ENCODE data around the gene CHRNA1. TPM values are rescaled to one million over a fixed set of nuclear protein-coding genes. Genes with fewer than 3 reads are reported as not detected.

Gene CHRNA1
- total and polyA plus RNA-seq, 2 donors, result 2.2 to 4.2 TPM

GRCh38 chr2:174771631-174772471 lies 7.6 kb upstream of the CHRNA1 start:
- no peaks in the 10 kb centered on the region for H3K9me3 ChIP-seq (ENCODE audit: control insufficient read depth in 2 of 2, insufficient read depth in 1 of 2, low read length in 1 of 2)
- peak in 2 of 9 donors; percentile 43 to 50 for DNase-seq (ENCODE audit: low read depth in 6 of 9, low spot score in 9 of 9)
- H3K27ac ChIP-seq (ENCODE audit: low read depth in 1 of 2, low read length in 1 of 2), result no peak overlapping the region
- WGBS, result 56% methylated on average over 14 of the region's 14 CpGs
- peaks cover 0 to 3% of the 10 kb centered on the region in 2 donors for H3K27me3 ChIP-seq (ENCODE audit: control insufficient read depth in 2 of 2, insufficient read depth in 1 of 2, low read length in 1 of 2)
- H3K4me1 ChIP-seq (ENCODE audit: control insufficient read depth in 2 of 2, insufficient read depth in 2 of 2, low read length in 2 of 2), result peaks cover 0 to 21% of the 10 kb centered on the region in 2 donors
- no peaks in the 10 kb centered on the region for H3K36me3 ChIP-seq (ENCODE audit: control insufficient read depth in 2 of 2, insufficient read depth in 2 of 2, low read length in 1 of 2)
- H3K4me3 ChIP-seq (ENCODE audit: low read length in 2 of 2), result no peak overlapping the region

- H3K27ac ChIP-seq (ENCODE audit: low read depth in 1 of 2, low read length in 1 of 2), result no peak overlapping the region
- DNase-seq (ENCODE audit: low read depth in 6 of 9, low spot score in 9 of 9), result no peak
- H3K4me3 ChIP-seq (ENCODE audit: low read length in 2 of 2), result no peak overlapping the region
- no peaks in the 10 kb centered on the region for H3K9me3 ChIP-seq (ENCODE audit: control insufficient read depth in 2 of 2, insufficient read depth in 1 of 2, low read length in 1 of 2)
- H3K4me1 ChIP-seq (ENCODE audit: control insufficient read depth in 2 of 2, insufficient read depth in 2 of 2, low read length in 2 of 2), result peaks cover 0 to 15% of the 10 kb centered on the region in 2 donors
- H3K27me3 ChIP-seq (ENCODE audit: control insufficient read depth in 2 of 2, insufficient read depth in 1 of 2, low read length in 1 of 2), result peaks cover 0 to 3% of the 10 kb centered on the region in 2 donors
- WGBS, result 90% methylated on average over 3 of the region's 3 CpGs
- H3K36me3 ChIP-seq (ENCODE audit: control insufficient read depth in 2 of 2, insufficient read depth in 2 of 2, low read length in 1 of 2), result no peaks in the 10 kb centered on the region
Measured at GRCh38 chr2:174771136-174771535, 6.9 kb upstream of the CHRNA1 start.

GRCh38 chr2:174768557-174768956 lies 4.3 kb upstream of the CHRNA1 start:
- 90% methylated on average over 9 of the region's 9 CpGs for WGBS
- H3K36me3 ChIP-seq (ENCODE audit: control insufficient read depth in 2 of 2, insufficient read depth in 2 of 2, low read length in 1 of 2), result no peaks in the 10 kb centered on the region
- DNase-seq (ENCODE audit: low read depth in 6 of 9, low spot score in 9 of 9), result no peak

GRCh38 chr2:174766271-174766670 lies 2.0 kb upstream of the CHRNA1 start:
- H3K9me3 ChIP-seq (ENCODE audit: control insufficient read depth in 2 of 2, insufficient read depth in 1 of 2, low read length in 1 of 2), result no peaks in the 10 kb centered on the region
- WGBS, result 71% methylated on average over 1 of the region's 1 CpG
- peaks cover 0 to 7% of the 10 kb centered on the region in 2 donors for H3K4me1 ChIP-seq (ENCODE audit: control insufficient read depth in 2 of 2, insufficient read depth in 2 of 2, low read length in 2 of 2)
- no peak for DNase-seq (ENCODE audit: low read depth in 6 of 9, low spot score in 9 of 9)
- H3K27me3 ChIP-seq (ENCODE audit: control insufficient read depth in 2 of 2, insufficient read depth in 1 of 2, low read length in 1 of 2), result peaks cover 0 to 9% of the 10 kb centered on the region in 2 donors
- H3K27ac ChIP-seq (ENCODE audit: low read depth in 1 of 2, low read length in 1 of 2), result no peak overlapping the region
- H3K36me3 ChIP-seq (ENCODE audit: control insufficient read depth in 2 of 2, insufficient read depth in 2 of 2, low read length in 1 of 2), result no peaks in the 10 kb centered on the region
- no peak overlapping the region for H3K4me3 ChIP-seq (ENCODE audit: low read length in 2 of 2)

More at GRCh38 chr2:174768557-174768956, 4.3 kb upstream of the CHRNA1 start:
- H3K27ac ChIP-seq (ENCODE audit: low read depth in 1 of 2, low read length in 1 of 2), result no peak overlapping the region
- no peaks in the 10 kb centered on the region for H3K9me3 ChIP-seq (ENCODE audit: control insufficient read depth in 2 of 2, insufficient read depth in 1 of 2, low read length in 1 of 2)
- peaks cover 0 to 17% of the 10 kb centered on the region in 2 donors for H3K4me1 ChIP-seq (ENCODE audit: control insufficient read depth in 2 of 2, insufficient read depth in 2 of 2, low read length in 2 of 2)
- H3K27me3 ChIP-seq (ENCODE audit: control insufficient read depth in 2 of 2, insufficient read depth in 1 of 2, low read length in 1 of 2), result peaks cover 0 to 9% of the 10 kb centered on the region in 2 donors
- no peak overlapping the region for H3K4me3 ChIP-seq (ENCODE audit: low read length in 2 of 2)

GRCh38 chr2:174765576-174765975 lies 1.3 kb upstream of the CHRNA1 start:
- peaks cover 0 to 9% of the 10 kb centered on the region in 2 donors for H3K27me3 ChIP-seq (ENCODE audit: control insufficient read depth in 2 of 2, insufficient read depth in 1 of 2, low read length in 1 of 2)
- H3K36me3 ChIP-seq (ENCODE audit: control insufficient read depth in 2 of 2, insufficient read depth in 2 of 2, low read length in 1 of 2), result no peaks in the 10 kb centered on the region
- 93% methylated on average over 4 of the region's 4 CpGs for whole genome bisulfite sequencing
- H3K27ac ChIP-seq (ENCODE audit: low read depth in 1 of 2, low read length in 1 of 2), result no peak overlapping the region
- no peak overlapping the region for H3K4me3 ChIP-seq (ENCODE audit: low read length in 2 of 2)
- peaks cover 0 to 7% of the 10 kb centered on the region in 2 donors for H3K4me1 ChIP-seq (ENCODE audit: control insufficient read depth in 2 of 2, insufficient read depth in 2 of 2, low read length in 2 of 2)
- no peaks in the 10 kb centered on the region for H3K9me3 ChIP-seq (ENCODE audit: control insufficient read depth in 2 of 2, insufficient read depth in 1 of 2, low read length in 1 of 2)
- DNase-seq (ENCODE audit: low read depth in 6 of 9, low spot score in 9 of 9), result no peak

- H3K4me3 ChIP-seq (ENCODE audit: low read length in 2 of 2), result no peak overlapping the region
- no peaks in the 10 kb centered on the region for H3K9me3 ChIP-seq (ENCODE audit: control insufficient read depth in 2 of 2, insufficient read depth in 1 of 2, low read length in 1 of 2)
- no peak for DNase-seq (ENCODE audit: low read depth in 6 of 9, low spot score in 9 of 9)
- H3K27me3 ChIP-seq (ENCODE audit: control insufficient read depth in 2 of 2, insufficient read depth in 1 of 2, low read length in 1 of 2), result peaks cover 0 to 9% of the 10 kb centered on the region in 2 donors
- no peaks in the 10 kb centered on the region for H3K36me3 ChIP-seq (ENCODE audit: control insufficient read depth in 2 of 2, insufficient read depth in 2 of 2, low read length in 1 of 2)
- WGBS, result 94% methylated on average over 4 of the region's 4 CpGs
- H3K27ac ChIP-seq (ENCODE audit: low read depth in 1 of 2, low read length in 1 of 2), result no peak overlapping the region
- H3K4me1 ChIP-seq (ENCODE audit: control insufficient read depth in 2 of 2, insufficient read depth in 2 of 2, low read length in 2 of 2), result peaks cover 0 to 7% of the 10 kb centered on the region in 2 donors
Measured at GRCh38 chr2:174763780-174764179, 492 bp downstream of the CHRNA1 start.

GRCh38 chr2:174762464-174762863 lies 1.8 kb downstream of the CHRNA1 start:
- Histone ChIP-seq H3K36me3 (ENCODE audit: control insufficient read depth in 2 of 2, insufficient read depth in 2 of 2, low read length in 1 of 2) (no peaks in the 10 kb centered on the region), H3K27ac (ENCODE audit: low read depth in 1 of 2, low read length in 1 of 2) (no peak overlapping the region), H3K9me3 (ENCODE audit: control insufficient read depth in 2 of 2, insufficient read depth in 1 of 2, low read length in 1 of 2) (no peaks in the 10 kb centered on the region), H3K27me3 (ENCODE audit: control insufficient read depth in 2 of 2, insufficient read depth in 1 of 2, low read length in 1 of 2) (peaks cover 0 to 5% of the 10 kb centered on the region in 2 donors), H3K4me1 (ENCODE audit: control insufficient read depth in 2 of 2, insufficient read depth in 2 of 2, low read length in 2 of 2) (peaks cover 0 to 7% of the 10 kb centered on the region in 2 donors), H3K4me3 (ENCODE audit: low read length in 2 of 2) (no peak overlapping the region)
- WGBS, result 71% methylated on average over 5 of the region's 5 CpGs
- no peak for DNase-seq (ENCODE audit: low read depth in 6 of 9, low spot score in 9 of 9)

- Histone ChIP-seq H3K27ac (ENCODE audit: low read depth in 1 of 2, low read length in 1 of 2) (no peak overlapping the region), H3K4me3 (ENCODE audit: low read length in 2 of 2) (no peak overlapping the region), H3K4me1 (ENCODE audit: control insufficient read depth in 2 of 2, insufficient read depth in 2 of 2, low read length in 2 of 2) (peaks cover 0 to 7% of the 10 kb centered on the region in 2 donors), H3K36me3 (ENCODE audit: control insufficient read depth in 2 of 2, insufficient read depth in 2 of 2, low read length in 1 of 2) (no peaks in the 10 kb centered on the region), H3K9me3 (ENCODE audit: control insufficient read depth in 2 of 2, insufficient read depth in 1 of 2, low read length in 1 of 2) (no peaks in the 10 kb centered on the region), H3K27me3 (ENCODE audit: control insufficient read depth in 2 of 2, insufficient read depth in 1 of 2, low read length in 1 of 2) (peaks cover 0 to 5% of the 10 kb centered on the region in 2 donors)
- DNase-seq (ENCODE audit: low read depth in 6 of 9, low spot score in 9 of 9), result no peak
Measured at GRCh38 chr2:174761837-174762236, 2.4 kb downstream of the CHRNA1 start.

GRCh38 chr2:174760845-174761473 lies 3.3 kb downstream of the CHRNA1 start:
- no peak for DNase-seq (ENCODE audit: low read depth in 6 of 9, low spot score in 9 of 9)
- peaks cover 0 to 7% of the 10 kb centered on the region in 2 donors for H3K4me1 ChIP-seq (ENCODE audit: control insufficient read depth in 2 of 2, insufficient read depth in 2 of 2, low read length in 2 of 2)
- H3K4me3 ChIP-seq (ENCODE audit: low read length in 2 of 2), result no peak overlapping the region
- no peak overlapping the region for H3K27ac ChIP-seq (ENCODE audit: low read depth in 1 of 2, low read length in 1 of 2)
- peaks cover 0 to 5% of the 10 kb centered on the region in 2 donors for H3K27me3 ChIP-seq (ENCODE audit: control insufficient read depth in 2 of 2, insufficient read depth in 1 of 2, low read length in 1 of 2)
- no peaks in the 10 kb centered on the region for H3K36me3 ChIP-seq (ENCODE audit: control insufficient read depth in 2 of 2, insufficient read depth in 2 of 2, low read length in 1 of 2)
- no peaks in the 10 kb centered on the region for H3K9me3 ChIP-seq (ENCODE audit: control insufficient read depth in 2 of 2, insufficient read depth in 1 of 2, low read length in 1 of 2)
- 94% methylated on average over 5 of the region's 5 CpGs for WGBS

Data from thymus (tissue), 11 donors.